Gastrocnemius medialis (tissue), 4 donors: Measurements from ENCODE around the gene POLA1.

ENCODE experiments used
- CTCF ChIP-seq, 5 experiments: fragments of 450-650 bp in 3 of 5; fragments of 200-600 bp in 2 of 5; sonication (generic) in 2 of 5; IDR thresholded peaks in 4 of 5; conservative IDR thresholded peaks in 1 of 5; 1 replicate in 4 of 5; 2 replicates in 1 of 5; pipeline ENCODE4 v1.5.1; 2016 to 2019; ENCODE audit warnings: antibody characterized with exemption in 5 of 5, mild to moderate bottlenecking in 3 of 5, moderate library complexity in 3 of 5
- POLR2A ChIP-seq, 2 donors: fragments of 450-650 bp; IDR thresholded peaks; one replicate each; pipeline ENCODE4 v1.6.1; 2017; ENCODE audit warnings: antibody characterized with exemption in 2 of 2, mild to moderate bottlenecking in 2 of 2, moderate library complexity in 2 of 2

DNA sequence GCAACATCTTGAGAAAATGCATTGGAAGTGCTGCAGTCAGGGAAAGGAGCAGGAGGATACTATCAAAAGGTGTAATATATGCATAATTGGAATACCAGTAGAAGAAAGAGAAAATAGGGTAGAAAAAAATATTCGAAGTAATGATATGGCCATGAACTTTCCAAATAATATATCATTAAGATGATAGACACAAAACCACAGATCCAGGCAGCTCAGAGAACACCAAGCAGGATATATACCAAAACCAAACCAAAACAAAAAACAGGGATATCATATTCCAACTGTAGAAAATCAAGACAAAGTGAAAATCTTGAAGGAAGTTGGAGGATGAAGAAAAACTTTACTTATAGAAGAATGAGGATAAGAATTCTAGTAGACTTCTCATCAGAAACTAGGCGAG, 9.7 kb upstream of the POLA1 start:
- no peak for TF ChIP-seq POLR2A (IDR thresholded peaks at IDR 0.05)
- no peak for TF ChIP-seq CTCF (IDR thresholded peaks at IDR 0.05 in 4 of 5, conservative IDR thresholded peaks at IDR 0.05 in 1 of 5)
